ENCODE results near the gene USP48. TPM values are rescaled to one million over a fixed set of nuclear protein-coding genes. Genes with fewer than 3 reads are reported as not detected.

Gene USP48
- total and polyA plus RNA-seq, 2 of the 8 experiments (the other 6 are each of a cell fraction or from before 2014, with no cell fraction given): 12.8 to 83.5 TPM

GRCh38 chr1:21639594-21640041 is 143.3 kb downstream of the USP48 start:
- Histone ChIP-seq H3K79me1 (ENCODE audit: low read depth, low read length) (no peaks in the 10 kb centered on the region), H4K91ac (replicated peaks; ENCODE audit: insufficient read length, low read length) (no peak overlapping the region), H2AFZ (ENCODE audit: low read length) (no peak overlapping the region), H3K27me3 (replicated peaks in 1 of 4; ENCODE audit: control insufficient read depth in 3 of 4, extremely low read depth in 1 of 4, insufficient read depth in 3 of 4, low read length in 3 of 4) (no peaks in the 10 kb centered on the region), H3K18ac (ENCODE audit: extremely low read depth, low read length) (no peak overlapping the region), H3K23me2 (ENCODE audit: low read depth, low read length) (no peaks in the 10 kb centered on the region; the same call in 1 of the 2 replicates), H2BK15ac (ENCODE audit: low read length) (no peak overlapping the region), H3K4me2 (ENCODE audit: insufficient read depth in 1 of 2, low read depth in 2 of 2, low read length in 2 of 2) (no peak overlapping the region), H2BK12ac (ENCODE audit: low read depth, low read length) (no peak overlapping the region), H4K5ac (ENCODE audit: insufficient read length, low read depth, low read length) (no peak overlapping the region), H3K4me3 (ENCODE audit: extremely low read depth in 1 of 4, insufficient read depth in 2 of 4, low read depth in 3 of 4, low read length in 4 of 4) (no peak overlapping the region), H3K56ac (replicated peaks; ENCODE audit: insufficient read length, low read depth, low read length) (no peak overlapping the region), H2BK20ac (ENCODE audit: low read length) (no peak overlapping the region), H4K8ac (ENCODE audit: extremely low read depth, insufficient read depth, low read length) (no peak overlapping the region), H2BK120ac (replicated peaks; ENCODE audit: low read depth, low read length) (no peak overlapping the region), H2AK5ac (ENCODE audit: low read depth, low read length) (no peak overlapping the region), H3K14ac (ENCODE audit: insufficient read length) (no peak overlapping the region), H3K23ac (ENCODE audit: insufficient read length) (no peak overlapping the region), H3K36me3 (ENCODE audit: control insufficient read depth in 2 of 4, insufficient read depth in 4 of 4, low read length in 3 of 4) (no peaks in the 10 kb centered on the region; a peak in 1 of 8 replicates), H3K79me2 (ENCODE audit: control insufficient read depth in 1 of 2, insufficient read depth in 2 of 2, low read length in 2 of 2) (no peaks in the 10 kb centered on the region), H3K27ac (ENCODE audit: low read depth, low read length) (no peak overlapping the region; the same call in 1 of the 2 replicates), H3K9ac (replicated peaks in 1 of 4; ENCODE audit: extremely low read depth in 1 of 4, low read depth in 3 of 4, low read length in 3 of 4) (no peak overlapping the region), H2BK5ac (ENCODE audit: low read depth, low read length) (no peak overlapping the region), H3K4ac (replicated peaks; ENCODE audit: insufficient read length, low read depth, low read length) (no peak overlapping the region), H3K9me3 (ENCODE audit: insufficient read depth in 2 of 2, low read depth in 1 of 2, low read length in 1 of 2) (no peaks in the 10 kb centered on the region), H3K4me1 (replicated peaks in 1 of 4; ENCODE audit: control insufficient read depth in 3 of 4, insufficient read depth in 4 of 4, low read length in 3 of 4) (peaks cover 0 to 14% (median 1%) of the 10 kb centered on the region in 4 experiments; a peak in 5 of 7 replicates), H4K20me1 (replicated peaks in 1 of 2; ENCODE audit: control insufficient read depth in 1 of 2, insufficient read depth in 2 of 2, low read length in 2 of 2) (no peaks in the 10 kb centered on the region)
- FAIRE-seq: no peak
- ChIA-PET CTCF (ENCODE audit: partially characterized antibody) (interaction anchor here (1.2 to 1.9 kb wide), 3 partner anchors 16 to 18 kb away, joined by 3 to 10 read pairs (median 6); no protein-coding TSS in a partner anchor), POLR2A (ENCODE audit: partially characterized antibody) (interaction anchor here (1.5 kb wide), 1 partner anchor 14 kb away, joined by 4 read pairs; no protein-coding TSS in a partner anchor)
- TF ChIP-seq BACH1 (IDR thresholded peaks at IDR 0.05; ENCODE audit: low read length): no peak
- TF ChIP-seq E2F6 (IDR thresholded peaks at IDR 0.05): peak; percentile 43; the same call in 1 of the 2 replicates
- no peak for DNase-seq (ENCODE audit: low read depth in 1 of 2, low spot score in 2 of 2)
- WGBS, 2 experiments (ENCODE audit: extremely low coverage in 1 of 2, insufficient coverage in 1 of 2, insufficient read length in 1 of 2, insufficient replicate concordance in 2 of 2, low coverage in 1 of 2, low lambda C conversion rate in 2 of 2, missing lambda C conversion rate in 1 of 2): 86% methylated on average over 22 of the region's 24 CpGs; no CpG with 5 or more reads in 1 of the 2 experiments
